ENCODE measurements around the gene PHAX. TPM values are rescaled to one million over a fixed set of nuclear protein-coding genes. Genes with fewer than 3 reads are reported as not detected.
"Not testable (repeated sequence)": the region's sequence is repeated elsewhere in the genome, so short reads cannot be mapped to it uniquely, and the experiment has no call there.

The PHAX gene
- total RNA-seq, 4 donors from 2014 or later, result 23.2 to 57.5 (median 45.8) TPM

- Histone ChIP-seq H3K9me3 (no peaks in the 10 kb centered on the region), H3K36me3 (peaks cover 0 to 23% (median 0%) of the 10 kb centered on the region in 3 donors), H3K27ac (peak within 1 kb of the TSS; percentile 61 to 85 (median 74)), H3K4me3 (peak within 1 kb of the TSS; percentile 54 to 65 (median 58)), H3K4me1 (peaks cover 0 to 17% (median 8%) of the 10 kb centered on the region in 4 donors), H3K27me3 (no peaks in the 10 kb centered on the region)
- TF ChIP-seq CTCF (IDR thresholded peaks at IDR 0.05), result peak; percentile 19 to 74 (median 48)
- TF ChIP-seq POLR2A (IDR thresholded peaks at IDR 0.05), result peak; percentile 51 to 68
- peak in 1 of 2 donors; percentile 83 for TF ChIP-seq EP300 (IDR thresholded peaks at IDR 0.05)
- DNase-seq (ENCODE audit: low spot score in 2 of 2), result peak; percentile 82 to 83
- 1 to 2% methylated on average over 28 to 35 of the region's 44 CpGs for WGBS, 2 donors
Measured at GRCh38 chr5:126594748-126595485, 5.8 kb upstream of the PHAX start, which contains the start of gene ALDH7A1. TSS of gene ALDH7A1 (minus strand) at chr5:126595219. CDS start at chr5:126595198, 21 bp downstream.

- no peak for DNase-seq (ENCODE audit: low spot score in 2 of 2)
- no peak for TF ChIP-seq CTCF (IDR thresholded peaks at IDR 0.05)
- TF ChIP-seq POLR2A (IDR thresholded peaks at IDR 0.05), result no peak
- no peak for TF ChIP-seq EP300 (IDR thresholded peaks at IDR 0.05)
- Histone ChIP-seq H3K4me1 (peaks cover 0 to 17% (median 8%) of the 10 kb centered on the region in 4 donors), H3K9me3 (no peaks in the 10 kb centered on the region), H3K4me3 (peak overlapping the region; percentile 54 to 65 (median 58)), H3K36me3 (peaks cover 0 to 17% (median 0%) of the 10 kb centered on the region in 3 donors), H3K27me3 (no peaks in the 10 kb centered on the region), H3K27ac (peak overlapping the region; percentile 48 to 85 (median 71))
- WGBS, 2 donors, result 59 to 61% methylated on average over 22 of the region's 22 CpGs
Measured at GRCh38 chr5:126595486-126596083, 5.2 kb upstream of the PHAX start.

GRCh38 chr5:126597156-126597555, 3.6 kb upstream of the PHAX start:
- Histone ChIP-seq H3K27me3 (no peaks in the 10 kb centered on the region), H3K4me1 (peaks cover 0 to 26% (median 15%) of the 10 kb centered on the region in 4 donors), H3K4me3 (no peak overlapping the region), H3K27ac (no peak overlapping the region), H3K9me3 (no peaks in the 10 kb centered on the region), H3K36me3 (peaks cover 0 to 5% (median 0%) of the 10 kb centered on the region in 3 donors)
- TF ChIP-seq EP300 (IDR thresholded peaks at IDR 0.05) (no peak), CTCF (IDR thresholded peaks at IDR 0.05) (no peak), POLR2A (IDR thresholded peaks at IDR 0.05) (no peak)
- 87 to 88% methylated on average over 4 of the region's 4 CpGs for whole genome bisulfite sequencing, 2 donors
- DNase-seq (ENCODE audit: low spot score in 2 of 2), result no peak

GRCh38 chr5:126599499-126599898, 1.2 kb upstream of the PHAX start:
- H3K27ac ChIP-seq, result no peak overlapping the region
- WGBS, 2 donors, result 91 to 95% methylated on average over 7 of the region's 7 CpGs
- no peak overlapping the region for H3K4me3 ChIP-seq
- H3K36me3 ChIP-seq, result peaks cover 0 to 13% (median 0%) of the 10 kb centered on the region in 3 donors
- no peak for DNase-seq (ENCODE audit: low spot score in 2 of 2)
- no peaks in the 10 kb centered on the region for H3K27me3 ChIP-seq
- H3K9me3 ChIP-seq, result no peaks in the 10 kb centered on the region
- TF ChIP-seq EP300 (IDR thresholded peaks at IDR 0.05), result no peak
- no peak for TF ChIP-seq POLR2A (IDR thresholded peaks at IDR 0.05)
- no peak for TF ChIP-seq CTCF (IDR thresholded peaks at IDR 0.05)
- H3K4me1 ChIP-seq, result peaks cover 0 to 30% (median 11%) of the 10 kb centered on the region in 4 donors

- not testable (repeated sequence) for DNase-seq (ENCODE audit: low spot score in 2 of 2); H3K27me3 ChIP-seq; H3K9me3 ChIP-seq
- H3K4me1 ChIP-seq, result peaks cover 0 to 36% (median 13%) of the 10 kb centered on the region in 4 donors
- H3K4me3 ChIP-seq, result peak overlapping the region in 3 of 4 donors; percentile 85 to 97 (median 96)
- 57 to 63% methylated on average over 15 of the region's 15 CpGs for WGBS, 2 donors
- H3K36me3 ChIP-seq, result peaks cover 0 to 19% (median under 1%) of the 10 kb centered on the region in 3 donors
- peak overlapping the region; percentile 54 to 91 (median 90) for H3K27ac ChIP-seq
Measured at GRCh38 chr5:126599971-126600630, 646 bp upstream of the PHAX start.
